Testis (tissue), 3 donors: ENCODE measurements around the gene GUCY2C. TPM values are rescaled to one million over a fixed set of nuclear protein-coding genes. Genes with fewer than 3 reads are reported as not detected.
"Not testable (repeated sequence)": the region's sequence is repeated elsewhere in the genome, so short reads cannot be mapped to it uniquely, and the experiment has no call there.

Source experiments
- DNase-seq: peaks from one replicate; pipeline ENCODE4 v3.0.0-alpha.2; 2019
- H3K27ac ChIP-seq, 2 donors: fragments of 200-600 bp; sonication (generic); one replicate each; pipeline ENCODE4 v1.5.1; 2019
- H3K27me3 ChIP-seq: fragments of 200-600 bp; sonication (generic); one replicate; pipeline ENCODE4 v1.5.1; 2019
- H3K36me3 ChIP-seq: fragments of 200-600 bp; sonication (generic); one replicate; pipeline ENCODE4 v1.5.1; 2017; ENCODE audit warnings: low read depth; ENCODE audit errors: missing control alignments
- H3K4me1 ChIP-seq: fragments of 200-600 bp; sonication (generic); one replicate; pipeline ENCODE4 v1.5.1; 2019
- H3K4me3 ChIP-seq, 2 donors: fragments of 200-600 bp; sonication (generic); one replicate each; pipeline ENCODE4 v1.5.1; 2017 to 2019
- H3K9me3 ChIP-seq: fragments of 200-600 bp; sonication (generic); one replicate; pipeline ENCODE4 v1.5.1; 2017
- CTCF ChIP-seq, 3 experiments: fragments of 450-650 bp in 2 of 3; fragments of 200-600 bp in 1 of 3; sonication (generic) in 1 of 3; IDR thresholded peaks; one replicate each; pipeline ENCODE4 v1.5.1; 2016 to 2019; ENCODE audit warnings: antibody characterized with exemption in 3 of 3, mild to moderate bottlenecking in 2 of 3, moderate library complexity in 1 of 3
- POLR2A ChIP-seq: fragments of 450-650 bp; IDR thresholded peaks from one replicate; pipeline ENCODE4 v1.6.1; 2017; ENCODE audit warnings: antibody characterized with exemption, mild to moderate bottlenecking, moderate library complexity
- WGBS, 2 donors: methylation state at CpG; one replicate each; pipeline ENCODE4 v1.1.5; 2018; 5-methylcytosine and 5-hydroxymethylcytosine counted together
- intact Hi-C: fragments of 100-400 bp; cut with DNase I; formaldehyde crosslinking; loops from one replicate; pipeline ENCODE4 v1.15.1; 2023; ENCODE audit warnings: low total_unique reads
- polyA plus RNA-seq: library from polyadenylated mRNA; stranded (reverse); fragments of 350-450 nt; fragmentation: Illumina TruSeq; extraction: RNeasy Lipid Tissue Mini Kit (QIAGEN cat#74804); gene quantifications from one replicate; pipeline ENCODE4 v1.2.3, GENCODE V29; 2014; ENCODE audit warnings: low read depth, low replicate concordance; ENCODE audit not compliant: insufficient read depth
- total RNA-seq, 2 donors: library from RNA; depleted of rRNA; stranded (reverse); fragments of >200 nt; gene quantifications; one replicate each; pipeline ENCODE4 v1.2.3, GENCODE V29; 2016

GUCY2C gene
- total and polyA plus RNA-seq, 3 donors from 2014 or later: 0.12 to 0.39 (median 0.15) TPM

GRCh38 chr12:14691560-14691959 is 4.8 kb downstream of the GUCY2C start:
- Histone ChIP-seq H3K4me1 (no peaks in the 10 kb centered on the region), H3K27me3 (no peaks in the 10 kb centered on the region), H3K27ac (no peak overlapping the region), H3K9me3 (no peaks in the 10 kb centered on the region), H3K4me3 (no peak overlapping the region), H3K36me3 (no peaks in the 10 kb centered on the region)
- TF ChIP-seq CTCF (IDR thresholded peaks at IDR 0.05) (no peak), POLR2A (no peak)
- intact Hi-C loops: no loop called here
- DNase-seq: peak; percentile 55

- Histone ChIP-seq H3K27ac (no peak overlapping the region), H3K4me1 (no peaks in the 10 kb centered on the region), H3K36me3 (no peaks in the 10 kb centered on the region), H3K9me3 (no peaks in the 10 kb centered on the region), H3K27me3 (no peaks in the 10 kb centered on the region), H3K4me3 (no peak overlapping the region)
- DNase-seq: no peak
- intact Hi-C loops: no loop called here
- no peak for TF ChIP-seq POLR2A
- TF ChIP-seq CTCF (IDR thresholded peaks at IDR 0.05): no peak
These were observed 6.4 kb downstream of the GUCY2C start for GRCh38 chr12:14689996-14690395.

- TF ChIP-seq POLR2A: no peak
- no peak for TF ChIP-seq CTCF (IDR thresholded peaks at IDR 0.05)
- intact Hi-C loops: no loop called here
These were observed 7.3 kb downstream of the GUCY2C start for GRCh38 chr12:14689144-14689543.

GRCh38 chr12:14682231-14682630 is 14.2 kb downstream of the GUCY2C start:
- H3K27me3 ChIP-seq, H3K4me3 ChIP-seq, H3K36me3 ChIP-seq, DNase-seq, intact Hi-C loops, H3K4me1 ChIP-seq, H3K9me3 ChIP-seq, H3K27ac ChIP-seq: not testable (repeated sequence)
- WGBS, 2 donors: 86 to 92% methylated on average over 4 of the region's 4 CpGs

More at GRCh38 chr12:14689144-14689543, 7.3 kb downstream of the GUCY2C start:
- DNase-seq: no peak
- H3K4me1 ChIP-seq: no peaks in the 10 kb centered on the region
- H3K27ac ChIP-seq: no peak overlapping the region
- 84 to 97% methylated on average over 1 of the region's 1 CpG for WGBS, 2 donors
- H3K36me3 ChIP-seq: no peaks in the 10 kb centered on the region
- H3K4me3 ChIP-seq: no peak overlapping the region
- no peaks in the 10 kb centered on the region for H3K27me3 ChIP-seq
- H3K9me3 ChIP-seq: no peaks in the 10 kb centered on the region

GRCh38 chr12:14681625-14682024 is 14.8 kb downstream of the GUCY2C start:
- no peak for TF ChIP-seq CTCF (IDR thresholded peaks at IDR 0.05)
- no peak for TF ChIP-seq POLR2A
- no peaks in the 10 kb centered on the region for H3K36me3 ChIP-seq
- no peak overlapping the region for H3K4me3 ChIP-seq
- intact Hi-C loops: no loop called here
- H3K27ac ChIP-seq: no peak overlapping the region
- DNase-seq: no peak
- H3K9me3 ChIP-seq: no peaks in the 10 kb centered on the region
- H3K27me3 ChIP-seq: no peaks in the 10 kb centered on the region
- H3K4me1 ChIP-seq: no peaks in the 10 kb centered on the region
- 74 to 84% methylated on average over 2 of the region's 2 CpGs for WGBS, 2 donors
